Cortex of kidney (tissue), 1 donor: Measurements from ENCODE around the gene RRAD.
A peak's percentile ranks its signal among the peaks of the same experiment; 100 is the strongest.

Experiments used
- DNase-seq: peaks from one replicate; lab custom pipeline; 2025; lab: John Stamatoyannopoulos, UW

RRAD gene

GRCh38 chr16:66881014-66881417, 44.3 kb downstream of the RRAD start:
- no peak for DNase-seq

- DNase-seq = peak; percentile 82
Observed at GRCh38 chr16:66880288-66881013, 44.9 kb downstream of the RRAD start, which contains the start of gene PDP2. Gene PDP2, plus strand, starts transcription at chr16:66880515. Its CDS starts 3,770 bp downstream, at chr16:66884285.

GRCh38 chr16:66878067-66878466, 47.3 kb downstream of the RRAD start:
- DNase-seq = no peak

GRCh38 chr16:66874079-66874775, 51.1 kb downstream of the RRAD start:
- no peak for DNase-seq

GRCh38 chr16:66873685-66874055, 51.7 kb downstream of the RRAD start:
- no peak for DNase-seq

- no peak for DNase-seq
Observed at GRCh38 chr16:66872943-66873684, 52.2 kb downstream of the RRAD start.

- no peak for DNase-seq
Observed at GRCh38 chr16:66872559-66872942, 52.8 kb downstream of the RRAD start.

GRCh38 chr16:66871840-66872239, 53.5 kb downstream of the RRAD start:
- no peak for DNase-seq
